ENCODE measurements around the gene TRIM44.

Gene TRIM44

DNA sequence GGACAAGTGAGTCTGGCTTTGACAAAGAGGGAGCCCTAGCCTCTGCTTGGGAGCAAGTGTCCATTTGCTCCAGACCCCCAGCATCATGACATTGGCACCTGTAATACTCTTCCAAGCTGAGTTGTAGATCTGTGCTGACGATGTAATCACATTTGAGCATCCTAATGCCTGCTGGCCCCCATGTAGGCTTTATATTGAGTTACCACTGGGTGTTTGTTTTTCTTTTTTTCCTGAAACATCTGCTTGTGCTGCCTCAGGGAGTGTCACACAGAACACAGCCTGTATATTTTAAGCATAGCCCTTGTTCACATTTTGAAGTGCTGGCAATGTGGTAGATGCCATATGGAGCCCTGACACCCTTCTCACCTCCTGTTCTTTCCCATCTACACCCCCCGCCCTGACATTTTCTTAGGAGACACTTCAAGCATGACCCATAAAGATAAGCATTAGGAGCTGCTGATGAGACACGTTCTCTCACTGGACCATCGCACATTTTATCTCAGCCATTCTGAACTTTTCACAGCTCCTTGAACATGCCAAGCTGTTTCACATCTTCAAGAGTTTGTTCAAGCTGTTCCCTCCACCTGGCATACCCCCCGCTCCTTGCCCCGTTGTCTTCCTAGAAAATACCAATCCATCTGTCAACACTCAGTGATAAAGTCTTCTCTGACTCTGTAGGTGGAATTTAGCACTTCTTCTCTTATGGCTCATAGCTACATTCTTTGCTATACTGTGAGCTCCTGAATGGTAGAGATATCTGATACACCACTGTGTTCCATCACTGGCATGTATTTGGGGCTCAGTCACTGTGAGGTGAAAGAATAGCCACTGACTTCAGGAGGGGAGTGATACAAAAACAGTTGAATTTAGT lies 128.7 kb downstream of the TRIM44 start:
- no peak for DNase-seq (ENCODE audit: low read depth)

GRCh38 chr11:35792148-35792845 lies 129.7 kb downstream of the TRIM44 start:
- no peak for DNase-seq (ENCODE audit: low read depth)

- no peak for DNase-seq (ENCODE audit: low read depth)
These were observed 130.2 kb downstream of the TRIM44 start for GRCh38 chr11:35792846-35793192.

DNA sequence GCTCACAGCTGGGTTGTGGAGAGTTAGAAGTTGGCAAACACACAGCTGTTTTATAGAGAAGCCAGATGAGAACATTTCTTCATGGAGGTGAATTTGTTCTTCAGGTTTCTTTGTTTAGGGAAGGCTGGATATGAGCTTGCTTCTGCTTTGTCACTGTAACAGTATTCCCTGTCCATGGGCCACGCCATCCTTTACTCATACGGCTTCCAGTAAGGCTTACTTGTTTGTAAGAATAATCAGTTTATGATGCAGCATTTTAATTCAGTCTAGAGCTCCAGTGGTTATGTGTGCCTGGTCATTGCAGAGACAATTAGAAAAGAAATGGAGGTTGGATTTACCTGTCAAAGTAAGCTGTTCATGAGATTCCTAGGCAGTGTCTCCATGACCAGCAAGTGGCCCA lies 131.8 kb downstream of the TRIM44 start:
- no peak for DNase-seq (ENCODE audit: low read depth)

- no peak for DNase-seq (ENCODE audit: low read depth)
These were observed 132.3 kb downstream of the TRIM44 start for GRCh38 chr11:35794850-35795249.

DNA sequence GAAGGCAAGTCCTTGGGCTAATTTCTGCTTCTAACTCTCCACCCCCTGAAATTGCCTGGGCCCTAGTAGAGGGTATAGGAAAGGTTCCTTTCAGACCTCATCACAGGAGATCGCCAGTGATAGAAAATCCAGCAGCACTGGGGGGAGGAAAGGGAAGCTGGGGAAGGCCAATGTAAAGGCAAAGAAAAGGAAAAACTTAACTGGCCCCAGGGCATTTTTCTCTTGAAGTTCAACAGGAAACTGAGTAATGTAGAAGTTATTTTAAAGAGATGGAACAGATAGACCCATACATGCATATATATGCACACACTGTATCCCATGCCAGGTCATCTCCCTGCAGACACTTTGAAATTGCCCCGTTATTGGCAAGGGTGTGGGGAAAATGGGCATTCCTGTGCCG lies 134.0 kb downstream of the TRIM44 start:
- no peak for DNase-seq (ENCODE audit: low read depth)

- DNase-seq (ENCODE audit: low read depth), result no peak
These were observed 135.8 kb downstream of the TRIM44 start for GRCh38 chr11:35798423-35798822.

- no peak for DNase-seq (ENCODE audit: low read depth)
These were observed 136.4 kb downstream of the TRIM44 start for GRCh38 chr11:35798983-35799382.

DNA sequence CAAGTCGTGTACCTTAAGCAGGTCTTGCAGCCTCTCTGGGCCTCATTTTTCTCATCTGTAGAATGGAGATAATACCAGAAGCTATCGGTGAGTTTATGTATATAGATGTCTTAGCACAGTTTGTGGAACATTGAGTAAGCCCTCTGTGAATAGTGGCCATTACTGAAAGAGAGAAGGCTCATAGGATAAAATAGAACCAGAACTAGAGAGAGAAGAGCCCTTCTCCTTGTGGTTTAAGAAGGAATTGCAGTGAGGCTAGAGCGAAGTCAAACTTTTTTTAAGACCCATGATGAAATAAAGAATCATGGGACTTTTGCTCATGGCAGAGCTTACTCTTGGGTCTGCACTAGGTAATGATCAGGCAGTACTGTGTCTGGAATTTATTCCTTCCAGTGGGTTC lies 137.1 kb downstream of the TRIM44 start:
- DNase-seq (ENCODE audit: low read depth), result no peak

GRCh38 chr11:35800970-35801953 lies 138.7 kb downstream of the TRIM44 start:
- no peak for DNase-seq (ENCODE audit: low read depth)

DNA sequence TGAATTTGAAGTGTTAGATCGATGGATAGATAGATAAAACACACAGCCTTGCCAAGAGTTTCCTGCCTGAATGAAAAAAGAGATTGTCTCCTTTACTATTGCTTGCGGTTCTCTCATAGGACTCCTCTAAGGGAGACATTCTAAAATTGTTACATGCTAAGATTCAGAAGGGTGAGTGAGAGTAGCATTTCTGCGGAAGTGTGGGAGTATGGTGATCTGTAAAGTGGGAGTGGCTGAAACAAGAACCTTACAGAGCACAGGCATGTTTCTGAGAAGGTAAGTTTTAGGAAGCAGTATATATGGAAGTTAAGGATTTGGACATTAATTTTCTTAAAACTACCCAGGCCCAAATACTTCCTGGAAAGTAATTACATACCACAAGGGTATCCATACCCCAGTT lies 139.6 kb downstream of the TRIM44 start:
- no peak for DNase-seq (ENCODE audit: low read depth)

DNA sequence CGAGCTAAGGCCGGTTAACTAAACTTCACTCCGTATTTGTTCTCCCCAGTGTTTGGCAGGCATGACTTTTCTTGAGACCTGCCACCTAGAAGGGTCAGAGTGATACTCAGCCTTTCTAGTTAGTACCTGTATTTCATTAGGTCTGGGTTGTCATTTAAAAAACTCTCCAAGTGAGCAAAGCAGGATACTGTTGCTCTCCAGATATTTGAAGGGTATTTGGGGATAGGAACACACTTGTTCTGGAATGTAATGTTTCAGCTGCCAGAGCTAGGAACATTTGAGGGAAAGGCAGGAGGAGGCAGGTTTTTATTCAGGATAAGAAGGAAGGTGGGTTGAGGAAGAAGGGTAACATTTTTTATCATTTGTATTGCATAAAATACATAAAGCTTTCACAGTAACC lies 140.1 kb downstream of the TRIM44 start:
- no peak for DNase-seq (ENCODE audit: low read depth)

DNA sequence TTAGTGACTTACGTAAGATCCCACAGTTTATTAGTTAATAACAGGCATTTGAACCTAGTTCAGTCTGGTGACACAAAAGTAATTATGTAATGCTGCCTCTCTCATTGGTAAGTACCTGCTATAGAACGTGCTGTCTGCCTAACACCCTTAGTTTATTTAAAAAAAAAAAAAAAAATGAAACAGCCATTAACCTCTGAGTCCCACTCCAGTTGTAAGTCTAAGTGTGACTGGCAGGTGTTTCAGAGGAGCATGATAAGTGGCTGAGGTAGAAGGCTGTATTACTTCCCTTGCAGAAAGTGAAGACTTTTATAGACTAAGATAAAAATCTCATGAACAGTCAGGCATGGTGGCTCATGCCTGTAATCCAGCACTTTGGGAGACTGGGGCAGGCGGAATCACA lies 140.5 kb downstream of the TRIM44 start:
- no peak for DNase-seq (ENCODE audit: low read depth)

GRCh38 chr11:35804451-35805040 lies 142.0 kb downstream of the TRIM44 start:
- no peak for DNase-seq (ENCODE audit: low read depth)

DNA sequence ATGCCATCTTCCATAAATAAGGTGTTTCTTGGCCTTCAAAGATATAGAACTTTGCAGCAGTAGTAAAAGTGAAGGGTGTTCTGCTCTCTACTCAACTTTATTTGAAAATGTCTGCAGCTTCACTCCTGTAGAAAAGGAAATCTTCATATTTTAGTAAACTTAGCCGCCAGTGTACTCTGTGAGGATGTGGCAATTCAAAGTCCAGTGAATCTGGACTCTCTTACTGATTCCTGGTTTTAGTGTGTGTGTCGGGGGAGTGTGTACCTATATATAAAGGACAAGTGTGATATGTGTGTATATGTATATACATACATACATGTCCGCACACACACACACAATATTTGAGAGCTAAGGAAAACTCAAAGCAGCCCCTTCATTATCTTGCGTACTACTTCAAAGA lies 147.0 kb downstream of the TRIM44 start:
- no peak for DNase-seq (ENCODE audit: low read depth)

DNA sequence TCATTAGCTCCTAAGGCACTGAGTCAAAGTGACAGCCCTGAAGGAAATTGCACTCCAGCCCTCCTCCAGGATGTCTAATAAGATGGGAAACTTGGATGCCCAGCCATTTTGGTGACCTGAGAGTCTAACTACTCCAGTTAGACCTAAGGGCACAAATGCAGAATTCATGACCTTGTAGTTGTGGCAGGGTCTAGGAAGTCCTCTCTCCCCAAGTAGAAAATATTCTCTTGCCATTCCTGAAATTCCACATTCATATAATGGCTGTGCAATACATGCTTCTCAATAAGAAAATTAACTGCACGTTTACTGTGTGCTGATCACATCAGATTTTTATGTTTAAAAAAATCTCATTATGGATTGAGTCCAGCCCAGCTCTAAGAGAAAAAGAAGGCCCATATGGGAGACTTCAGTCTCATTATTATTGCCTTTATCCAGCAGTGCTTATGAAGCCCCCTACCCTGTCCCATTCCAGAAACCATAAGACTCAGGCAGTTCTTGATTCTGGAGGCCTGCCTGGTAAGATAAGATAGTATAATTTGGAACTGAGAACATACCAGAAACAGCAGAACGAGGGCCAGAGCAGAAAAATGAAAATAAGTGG lies 147.6 kb downstream of the TRIM44 start:
- no peak for DNase-seq (ENCODE audit: low read depth)

- no peak for DNase-seq (ENCODE audit: low read depth)
These were observed 149.2 kb downstream of the TRIM44 start for GRCh38 chr11:35811783-35812182.

DNA sequence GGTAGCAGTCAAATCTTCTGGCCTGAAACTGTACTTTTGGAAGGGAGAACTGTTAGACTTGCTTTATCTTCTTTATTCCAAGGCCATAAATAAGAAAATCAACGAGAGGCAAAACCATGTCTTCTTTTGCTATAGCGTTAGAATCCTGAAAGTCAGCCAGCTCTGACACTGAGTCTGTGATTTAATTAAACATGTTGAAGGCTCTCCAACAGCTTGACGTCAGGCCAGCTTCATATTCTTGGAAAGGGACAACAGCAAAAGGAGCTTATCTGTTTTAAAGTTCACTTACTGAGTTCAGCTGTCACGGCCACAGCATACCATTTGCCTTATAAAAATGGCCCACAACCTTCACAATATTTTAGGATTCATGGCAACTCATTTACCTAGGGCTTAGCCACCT lies 150.3 kb downstream of the TRIM44 start:
- DNase-seq (ENCODE audit: low read depth), result no peak

GRCh38 chr11:35814081-35814695 lies 151.6 kb downstream of the TRIM44 start:
- DNase-seq (ENCODE audit: low read depth), result no peak

GRCh38 chr11:35814720-35815305 lies 152.2 kb downstream of the TRIM44 start:
- DNase-seq (ENCODE audit: low read depth), result no peak
